Activated CD8-positive, alpha-beta T cell treated with anti-CD3 and anti-CD28 coated beads for 36 hours (primary cell): Measurements from ENCODE around the gene RNF213. TPM values are rescaled to one million over a fixed set of nuclear protein-coding genes. Genes with fewer than 3 reads are reported as not detected.
"Not testable (repeated sequence)": the region's sequence is repeated elsewhere in the genome, so short reads cannot be mapped to it uniquely, and the experiment has no call there.

Experiments
- ATAC-seq: fragments of 200-7000 bp; cut with Tn5 transposase; one replicate; pipeline ENCODE4 v1.10.0; 2021; ENCODE audit warnings: mild to moderate bottlenecking, moderate library complexity
- CTCF ChIA-PET: fragments of 350-600 bp; sonication (Branson Sonifier 250); formaldehyde crosslinking; loops from one replicate; lab custom pipeline; 2021; ENCODE audit warnings: antibody characterized with exemption; lab: Charles Lee
- POLR2A ChIA-PET: fragments of 350-600 bp; sonication (Branson Sonifier 250); formaldehyde crosslinking; loops from one replicate; lab custom pipeline; 2021; ENCODE audit warnings: antibody characterized with exemption; lab: Charles Lee
- DNase-seq: peaks from one replicate; pipeline ENCODE4 v3.0.0-alpha.2; 2020
- H3K27ac Mint-ChIP-seq: one replicate; pipeline ENCODE4 v1.8.0; 2021; ENCODE audit warnings: mild to moderate bottlenecking, mixed read lengths
- H3K27me3 Mint-ChIP-seq: one replicate; pipeline ENCODE4 v1.8.0; 2021; ENCODE audit warnings: mixed read lengths
- H3K36me3 Mint-ChIP-seq: one replicate; pipeline ENCODE4 v1.8.0; 2021; ENCODE audit warnings: low read depth, mixed read lengths
- H3K4me1 Mint-ChIP-seq: one replicate; pipeline ENCODE4 v1.8.0; 2021; ENCODE audit warnings: low read depth, mixed read lengths
- H3K4me3 Mint-ChIP-seq: one replicate; pipeline ENCODE4 v1.8.0; 2021; ENCODE audit warnings: mild to moderate bottlenecking, moderate library complexity, mixed read lengths
- H3K9me3 Mint-ChIP-seq: one replicate; pipeline ENCODE4 v1.8.0; 2021; ENCODE audit warnings: mixed read lengths
- CTCF ChIP-seq: fragments of 200-600 bp; IDR thresholded peaks from one replicate; pipeline ENCODE4 v1.8.0; 2022; ENCODE audit warnings: antibody characterized with exemption, mild to moderate bottlenecking
- intact Hi-C: fragments of 100-400 bp; cut with micrococcal nuclease; formaldehyde crosslinking; loops from one replicate; pipeline ENCODE4 v1.10.0; 2022
- total RNA-seq, 2 experiments: library from RNA; stranded (reverse); gene quantifications; one replicate each; pipeline ENCODE4 v1.2.3, GENCODE V29; 2021

The RNF213 gene
- total RNA-seq, 2 experiments from 2014 or later = 131 to 142 TPM

- DNase-seq (no peak), ATAC-seq (no peak)
- H3K4me3 Mint-ChIP-seq = no peak overlapping the region
- TF ChIP-seq CTCF = no peak
- intact Hi-C loops = no loop called here
- peaks cover 56% of the 10 kb centered on the region for H3K36me3 Mint-ChIP-seq
- ChIA-PET CTCF (no interaction called here), POLR2A (no interaction called here)
- H3K27me3 Mint-ChIP-seq = no peaks in the 10 kb centered on the region
- no peaks in the 10 kb centered on the region for H3K9me3 Mint-ChIP-seq
- peak overlapping the region; percentile 49 for H3K27ac Mint-ChIP-seq
- peaks cover 8% of the 10 kb centered on the region for H3K4me1 Mint-ChIP-seq
Measured at GRCh38 chr17:80312621-80313135, 52.0 kb downstream of the RNF213 start.

GRCh38 chr17:80313160-80313829, 52.6 kb downstream of the RNF213 start:
- CTCF ChIA-PET = no interaction called here
- Mint-ChIP-seq H3K4me1 (peaks cover 6% of the 10 kb centered on the region), H3K27me3 (no peaks in the 10 kb centered on the region), H3K36me3 (peaks cover 59% of the 10 kb centered on the region), H3K4me3 (no peak overlapping the region), H3K9me3 (no peaks in the 10 kb centered on the region), H3K27ac (peak overlapping the region; percentile 49)
- intact Hi-C loops = no loop called here
- DNase-seq (no peak), ATAC-seq (no peak)
- POLR2A ChIA-PET = no interaction called here
- no peak for TF ChIP-seq CTCF

GRCh38 chr17:80313946-80314345, 53.3 kb downstream of the RNF213 start:
- DNase-seq, H3K9me3 Mint-ChIP-seq, H3K4me1 Mint-ChIP-seq, H3K4me3 Mint-ChIP-seq, ATAC-seq, H3K27me3 Mint-ChIP-seq, intact Hi-C loops, POLR2A ChIA-PET, CTCF ChIA-PET, H3K27ac Mint-ChIP-seq: not testable (repeated sequence)
- peaks cover 56% of the 10 kb centered on the region for H3K36me3 Mint-ChIP-seq

GRCh38 chr17:80315517-80316182, 55.0 kb downstream of the RNF213 start:
- no peak overlapping the region for H3K4me3 Mint-ChIP-seq

GRCh38 chr17:80316431-80316830, 55.8 kb downstream of the RNF213 start:
- POLR2A ChIA-PET = no interaction called here
- peaks cover 60% of the 10 kb centered on the region for H3K36me3 Mint-ChIP-seq
- no peak for TF ChIP-seq CTCF
- intact Hi-C loops = no loop called here
- DNase-seq (no peak), ATAC-seq (no peak)
- H3K27ac Mint-ChIP-seq = peak overlapping the region; percentile 55
- peaks cover 2% of the 10 kb centered on the region for H3K4me1 Mint-ChIP-seq
- no peaks in the 10 kb centered on the region for H3K9me3 Mint-ChIP-seq
- no peaks in the 10 kb centered on the region for H3K27me3 Mint-ChIP-seq
- CTCF ChIA-PET = no interaction called here
- H3K4me3 Mint-ChIP-seq = no peak overlapping the region

More at GRCh38 chr17:80315517-80316182, 55.0 kb downstream of the RNF213 start:
- intact Hi-C loops = no loop called here
- ChIA-PET CTCF (no interaction called here), POLR2A (no interaction called here)
- peak overlapping the region; percentile 55 for H3K27ac Mint-ChIP-seq
- H3K4me1 Mint-ChIP-seq = peaks cover 2% of the 10 kb centered on the region
- TF ChIP-seq CTCF = no peak
- no peaks in the 10 kb centered on the region for H3K27me3 Mint-ChIP-seq
- DNase-seq (no peak), ATAC-seq (no peak)
- H3K36me3 Mint-ChIP-seq = peaks cover 59% of the 10 kb centered on the region
- no peaks in the 10 kb centered on the region for H3K9me3 Mint-ChIP-seq
